Body of pancreas (tissue), 4 donors: ENCODE data around the gene KATNB1. TPM values are rescaled to one million over a fixed set of nuclear protein-coding genes. Genes with fewer than 3 reads are reported as not detected.
"Not testable (repeated sequence)": the region's sequence is repeated elsewhere in the genome, so short reads cannot be mapped to it uniquely, and the experiment has no call there.

ENCODE experiments used
- ATAC-seq: fragments of 150-250 bp; one replicate; pipeline ENCODE4 v1.9.1; 2016
- DNase-seq, 4 donors: peaks; one replicate each; pipeline ENCODE4 v3.0.0-alpha.2; 2019
- H3K27ac ChIP-seq, 4 donors: fragments of 200-600 bp; sonication (generic); 1 replicate in 3 of 4; 2 replicates in 1 of 4; pipeline versions ENCODE4 v1.5.1 to v1.6.1; 2016 to 2019; ENCODE audit warnings: mild to moderate bottlenecking in 1 of 4, mixed read lengths in 1 of 4, moderate library complexity in 1 of 4
- H3K27me3 ChIP-seq, 2 donors: fragments of 200-600 bp; sonication (generic); one replicate each; pipeline ENCODE4 v1.6.0; 2016; ENCODE audit warnings: mild to moderate bottlenecking in 1 of 2
- H3K36me3 ChIP-seq, 2 donors: fragments of 200-600 bp; sonication (generic); replicated peaks in 1 of 2; 2 replicates each; pipeline ENCODE4 v1.5.1; 2016; ENCODE audit warnings: low read depth in 2 of 2; ENCODE audit not compliant: insufficient read depth in 1 of 2
- H3K4me1 ChIP-seq: fragments of 200-600 bp; sonication (generic); one replicate; pipeline ENCODE4 v1.6.0; 2016
- H3K4me3 ChIP-seq, 2 donors: fragments of 200-600 bp; sonication (generic); 1 replicate in 1 of 2; 2 replicates in 1 of 2; pipeline ENCODE4 v1.5.1; 2016 to 2019
- H3K9me3 ChIP-seq, 3 donors: fragments of 200-600 bp; sonication (generic); 1 replicate in 2 of 3; 2 replicates in 1 of 3; pipeline ENCODE4 v1.5.1; 2016
- POLR2A ChIP-seq, 3 donors: fragments of 450-650 bp; IDR thresholded peaks; one replicate each; pipeline ENCODE4 v1.6.1; 2016; ENCODE audit warnings: antibody characterized with exemption in 3 of 3, mild to moderate bottlenecking in 2 of 3
- WGBS, 2 donors: methylation state at CpG; one replicate each; pipeline ENCODE4 v1.1.5; 2017; 5-methylcytosine and 5-hydroxymethylcytosine counted together
- intact Hi-C: fragments of 100-400 bp; cut with DNase I; formaldehyde crosslinking; loops from one replicate; pipeline ENCODE4 v1.15.1; 2023
- total RNA-seq, 2 donors: library from RNA; depleted of rRNA; stranded (reverse); fragments of >200 nt; gene quantifications; one replicate each; pipeline ENCODE4 v1.1.0, GENCODE V29; 2016
- TF ChIP-seq, protein P1 (sequence below), 7 experiments: fragments of 450-650 bp in 4 of 7; fragments of 200-600 bp in 3 of 7; sonication (generic) in 3 of 7; IDR thresholded peaks; one replicate each; pipeline ENCODE4 v1.5.1; 2016 to 2019; ENCODE audit warnings: antibody characterized with exemption in 7 of 7

The KATNB1 gene
- total RNA-seq, 2 donors from 2014 or later: 13.7 to 14.2 TPM

DNA sequence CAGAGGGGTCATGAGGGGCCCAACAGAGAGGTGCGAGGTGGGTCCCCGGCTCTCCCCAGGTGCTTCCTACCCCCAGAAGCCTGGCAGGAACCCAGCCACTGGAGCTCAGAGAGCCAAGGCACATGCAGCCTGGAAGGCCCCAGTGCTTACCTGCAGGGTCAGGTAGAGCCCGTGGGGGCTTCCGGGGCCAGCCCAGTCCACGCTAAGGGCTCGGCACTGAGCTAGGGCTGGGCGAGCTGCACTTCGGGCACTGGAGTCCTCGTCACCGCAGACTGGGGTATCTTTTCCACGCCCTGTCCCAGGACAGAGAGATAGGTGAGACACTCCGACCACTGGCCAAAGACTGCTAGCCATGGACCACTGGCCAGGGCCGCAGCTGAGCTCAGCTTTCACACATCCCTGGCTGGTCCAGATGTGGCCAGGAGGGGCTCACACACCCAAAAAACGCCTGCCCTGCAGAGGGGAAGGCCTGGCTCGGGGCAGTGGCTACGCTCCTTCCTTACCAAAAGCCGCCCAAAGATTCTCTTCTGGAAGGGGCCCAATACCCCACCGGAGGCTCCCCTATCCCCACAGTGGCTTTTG lies 59.4 kb downstream of the KATNB1 start:
- H3K9me3 ChIP-seq: no peaks in the 10 kb centered on the region
- no peak for DNase-seq
- no peak overlapping the region for H3K4me3 ChIP-seq
- intact Hi-C loops: no loop called here
- no peak for ATAC-seq
- 75 to 100% methylated on average over 2 to 18 of the region's 18 CpGs for WGBS, 2 donors
- H3K27me3 ChIP-seq: no peaks in the 10 kb centered on the region
- peak overlapping the region in 3 of 4 donors; percentile 93 to 96 (median 96) for H3K27ac ChIP-seq
- peaks cover 61% of the 10 kb centered on the region for H3K4me1 ChIP-seq
- H3K36me3 ChIP-seq: peaks cover 0 to 1% of the 10 kb centered on the region in 2 donors
- TF ChIP-seq, protein P1, sequence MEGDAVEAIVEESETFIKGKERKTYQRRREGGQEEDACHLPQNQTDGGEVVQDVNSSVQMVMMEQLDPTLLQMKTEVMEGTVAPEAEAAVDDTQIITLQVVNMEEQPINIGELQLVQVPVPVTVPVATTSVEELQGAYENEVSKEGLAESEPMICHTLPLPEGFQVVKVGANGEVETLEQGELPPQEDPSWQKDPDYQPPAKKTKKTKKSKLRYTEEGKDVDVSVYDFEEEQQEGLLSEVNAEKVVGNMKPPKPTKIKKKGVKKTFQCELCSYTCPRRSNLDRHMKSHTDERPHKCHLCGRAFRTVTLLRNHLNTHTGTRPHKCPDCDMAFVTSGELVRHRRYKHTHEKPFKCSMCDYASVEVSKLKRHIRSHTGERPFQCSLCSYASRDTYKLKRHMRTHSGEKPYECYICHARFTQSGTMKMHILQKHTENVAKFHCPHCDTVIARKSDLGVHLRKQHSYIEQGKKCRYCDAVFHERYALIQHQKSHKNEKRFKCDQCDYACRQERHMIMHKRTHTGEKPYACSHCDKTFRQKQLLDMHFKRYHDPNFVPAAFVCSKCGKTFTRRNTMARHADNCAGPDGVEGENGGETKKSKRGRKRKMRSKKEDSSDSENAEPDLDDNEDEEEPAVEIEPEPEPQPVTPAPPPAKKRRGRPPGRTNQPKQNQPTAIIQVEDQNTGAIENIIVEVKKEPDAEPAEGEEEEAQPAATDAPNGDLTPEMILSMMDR (IDR thresholded peaks at IDR 0.05): no peak
- TF ChIP-seq POLR2A (IDR thresholded peaks at IDR 0.05): no peak

DNA sequence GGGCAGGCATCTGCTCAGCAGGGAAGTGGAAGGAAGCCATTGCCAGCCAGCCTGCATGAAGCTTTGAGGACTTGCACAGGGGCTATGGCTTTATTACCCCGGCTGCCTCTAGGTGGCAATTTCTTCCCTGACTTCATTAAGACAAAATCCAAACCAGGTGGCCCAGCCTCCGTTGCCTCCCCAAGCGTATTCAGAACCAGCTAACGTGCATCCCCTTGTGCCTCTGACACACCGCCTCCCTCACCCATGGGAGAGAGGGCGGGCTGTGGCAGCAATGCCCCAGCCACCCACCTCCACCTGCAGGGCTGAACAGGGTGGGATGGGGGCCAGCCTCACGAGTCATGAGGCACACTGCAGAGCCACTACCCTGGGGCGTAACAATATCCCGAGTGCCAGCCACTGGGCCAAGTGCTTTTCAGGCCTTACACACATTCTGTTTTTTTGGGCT lies 59.9 kb downstream of the KATNB1 start:
- 20 to 24% methylated on average over 6 to 9 of the region's 9 CpGs for WGBS, 2 donors
- intact Hi-C loops: no loop called here
- peaks cover 66% of the 10 kb centered on the region for H3K4me1 ChIP-seq
- ATAC-seq: peak; percentile 20
- H3K9me3 ChIP-seq: no peaks in the 10 kb centered on the region
- TF ChIP-seq, protein P1 (IDR thresholded peaks at IDR 0.05): peak; percentile 22 to 73 (median 67)
- peak in 1 of 3 donors; percentile 11 for TF ChIP-seq POLR2A (IDR thresholded peaks at IDR 0.05)
- H3K27ac ChIP-seq: peak overlapping the region in 3 of 4 donors; percentile 93 to 96 (median 96)
- no peak overlapping the region for H3K4me3 ChIP-seq
- H3K36me3 ChIP-seq: peaks cover 0 to 1% of the 10 kb centered on the region in 2 donors
- no peaks in the 10 kb centered on the region for H3K27me3 ChIP-seq
- peak; percentile 73 to 83 (median 80) for DNase-seq

DNA sequence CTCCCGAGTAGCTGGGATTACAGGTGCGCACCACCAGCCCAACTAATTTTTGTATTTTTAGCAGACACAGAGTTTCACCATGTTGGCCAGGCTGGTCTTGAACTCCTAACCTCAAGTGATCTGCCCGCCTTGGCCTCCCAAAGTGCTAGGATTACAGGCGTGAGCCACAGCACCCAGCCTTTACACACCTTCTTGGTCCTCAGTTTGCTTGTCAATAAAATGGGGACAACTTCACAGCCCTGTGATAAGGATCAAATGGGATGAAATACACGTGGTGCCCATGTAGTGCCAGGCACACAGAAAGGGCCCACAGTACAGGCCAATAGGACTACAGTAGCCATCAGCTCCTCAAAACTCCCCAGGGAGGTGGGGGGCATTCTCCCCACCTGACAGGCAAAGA lies 60.4 kb downstream of the KATNB1 start:
- DNase-seq, intact Hi-C loops, H3K36me3 ChIP-seq, ATAC-seq, H3K4me3 ChIP-seq, H3K9me3 ChIP-seq, H3K27me3 ChIP-seq: not testable (repeated sequence)
- H3K4me1 ChIP-seq: peaks cover 67% of the 10 kb centered on the region
- H3K27ac ChIP-seq: peak overlapping the region; percentile 93 to 96 (median 96)
- WGBS, 2 donors: 60 to 73% methylated on average over 5 of the region's 5 CpGs

DNA sequence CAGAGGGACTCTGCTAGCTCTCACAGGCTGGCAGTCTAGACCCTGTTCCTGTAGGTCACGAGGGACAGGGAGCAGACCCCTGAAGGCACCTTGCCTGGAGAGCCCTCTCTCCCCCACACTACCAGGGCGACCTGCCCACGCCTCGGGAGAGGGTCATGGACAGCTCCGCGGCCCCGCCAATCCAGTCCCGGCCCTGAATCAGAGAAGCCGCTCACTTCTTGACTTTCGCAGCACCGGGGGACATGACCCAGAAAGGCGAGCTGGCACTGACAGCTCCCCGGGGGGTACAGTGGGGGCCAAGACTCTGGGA lies 61.6 kb downstream of the KATNB1 start:
- peak overlapping the region; percentile 93 to 96 (median 96) for H3K27ac ChIP-seq
- TF ChIP-seq POLR2A (IDR thresholded peaks at IDR 0.05): no peak
- TF ChIP-seq, protein P1 (IDR thresholded peaks at IDR 0.05): no peak
- H3K36me3 ChIP-seq: no peaks in the 10 kb centered on the region
- intact Hi-C loops: no loop called here
- no peak overlapping the region for H3K4me3 ChIP-seq
- ATAC-seq (peak; percentile 2), DNase-seq (no peak)
- H3K27me3 ChIP-seq: no peaks in the 10 kb centered on the region
- peaks cover 69% of the 10 kb centered on the region for H3K4me1 ChIP-seq
- 0 to 10% methylated on average over 4 to 13 of the region's 13 CpGs for WGBS, 2 donors
- no peaks in the 10 kb centered on the region for H3K9me3 ChIP-seq

DNA sequence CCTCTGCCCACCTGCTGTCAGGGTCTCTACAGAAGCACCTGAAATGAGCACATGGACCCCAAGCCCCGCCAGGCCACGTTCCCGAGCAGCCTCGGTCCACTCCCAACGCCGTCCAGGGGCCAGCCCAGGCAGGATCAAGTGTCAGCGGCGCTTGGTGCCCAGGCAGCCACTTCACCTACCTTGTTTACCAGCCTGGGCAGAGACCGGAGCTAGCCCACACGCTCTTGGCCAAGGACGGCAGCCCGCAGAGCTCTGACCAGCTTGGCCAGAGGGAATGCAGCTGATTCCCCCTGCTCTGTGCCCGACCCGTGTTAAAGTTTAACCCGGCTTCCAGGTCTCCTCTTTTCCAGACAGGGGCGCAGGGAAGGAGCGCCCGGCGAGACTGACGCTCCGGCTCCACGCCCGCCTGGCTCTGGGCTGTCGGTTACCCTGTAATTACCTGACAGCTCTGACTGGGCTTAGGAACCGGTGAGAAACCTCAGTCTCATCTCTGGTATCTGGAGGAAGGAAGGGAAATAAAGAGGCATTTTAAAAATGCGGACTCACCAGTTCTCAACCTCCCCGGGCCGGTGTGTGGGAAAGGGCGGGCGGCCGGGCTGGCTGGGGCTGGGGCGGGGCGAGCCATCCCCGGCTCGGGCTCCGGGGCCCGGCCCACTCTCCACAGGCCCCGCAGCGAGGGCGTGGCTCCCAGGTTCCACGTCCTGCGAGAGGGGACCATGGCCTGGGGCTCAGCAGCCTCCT lies 62.1 kb downstream of the KATNB1 start:
- Histone ChIP-seq H3K27me3 (no peaks in the 10 kb centered on the region), H3K4me1 (peaks cover 71% of the 10 kb centered on the region), H3K9me3 (no peaks in the 10 kb centered on the region), H3K4me3 (peak overlapping the region; percentile 2 to 23), H3K27ac (peak overlapping the region; percentile 93 to 96 (median 96)), H3K36me3 (no peaks in the 10 kb centered on the region)
- DNase-seq: peak; percentile 82 to 92 (median 91)
- intact Hi-C loops: no loop called here
- ATAC-seq: peak; percentile 77
- WGBS, 2 donors: 1 to 18% methylated on average over 23 to 42 of the region's 42 CpGs
- TF ChIP-seq, protein P1 (IDR thresholded peaks at IDR 0.05): no peak
- peak; percentile 67 to 86 (median 85) for TF ChIP-seq POLR2A (IDR thresholded peaks at IDR 0.05)
